Neural progenitor cell (in vitro differentiated cells): Measurements from ENCODE around the gene TBC1D9. TPM values are rescaled to one million over a fixed set of nuclear protein-coding genes. Genes with fewer than 3 reads are reported as not detected.

Source experiments
- DNase-seq: peaks from one replicate; pipeline ENCODE4 v3.0.0-alpha.2; 2016; ENCODE audit warnings: low spot score
- H2AFZ ChIP-seq: fragments of 200-600 bp; sonication (generic); replicated peaks from 2 replicates; pipeline ENCODE4 v1.6.1; 2016; ENCODE audit warnings: antibody characterized with exemption
- H3F3A ChIP-seq: fragments of 200-600 bp; sonication (generic); 2 replicates; pipeline ENCODE4 v1.6.1; 2016; ENCODE audit warnings: antibody characterized with exemption, low read depth
- H3K27ac ChIP-seq: fragments of 200-600 bp; sonication (generic); 2 replicates; pipeline ENCODE4 v1.5.1; 2016; ENCODE audit warnings: mild to moderate bottlenecking
- H3K27me3 ChIP-seq: fragments of 200-600 bp; sonication (generic); 2 replicates; pipeline ENCODE4 v1.6.1; 2016; ENCODE audit warnings: mild to moderate bottlenecking, moderate library complexity
- H3K36me3 ChIP-seq: fragments of 200-600 bp; sonication (generic); 2 replicates; pipeline ENCODE4 v1.5.1; 2016
- H3K4me1 ChIP-seq: fragments of 200-600 bp; sonication (generic); 2 replicates; pipeline ENCODE4 v1.6.1; 2016; ENCODE audit warnings: mixed run types
- H3K4me2 ChIP-seq: fragments of 200-600 bp; sonication (generic); 2 replicates; pipeline ENCODE4 v1.6.1; 2016
- H3K4me3 ChIP-seq: fragments of 200-600 bp; sonication (generic); 2 replicates; pipeline ENCODE4 v1.5.1; 2016
- H3K79me2 ChIP-seq: fragments of 200-600 bp; sonication (generic); 2 replicates; pipeline ENCODE4 v1.6.1; 2016; ENCODE audit warnings: low read depth
- H3K9ac ChIP-seq: fragments of 200-600 bp; sonication (generic); 2 replicates; pipeline ENCODE4 v1.6.1; 2016
- H3K9me3 ChIP-seq: fragments of 200-600 bp; sonication (generic); 2 replicates; pipeline ENCODE4 v1.5.1; 2016; ENCODE audit warnings: low read depth
- H4K20me1 ChIP-seq: fragments of 200-600 bp; sonication (generic); 2 replicates; pipeline ENCODE4 v1.6.1; 2016; ENCODE audit warnings: low read depth
- H3K27ac Mint-ChIP-seq: 3 replicates; pipeline ENCODE4 v1.8.0; 2021; ENCODE audit warnings: mixed read lengths
- H3K27me3 Mint-ChIP-seq: 2 replicates; pipeline ENCODE4 v1.8.0; 2022; ENCODE audit warnings: low read depth, mild to moderate bottlenecking, inconsistent platforms, moderate library complexity, mixed read lengths; ENCODE audit not compliant: insufficient read depth
- H3K36me3 Mint-ChIP-seq: 3 replicates; pipeline ENCODE4 v1.8.0; 2021; ENCODE audit warnings: mixed read lengths
- H3K4me1 Mint-ChIP-seq: 3 replicates; pipeline ENCODE4 v1.8.0; 2021; ENCODE audit warnings: mixed read lengths
- H3K4me3 Mint-ChIP-seq: 3 replicates; pipeline ENCODE4 v1.8.0; 2021; ENCODE audit warnings: mild to moderate bottlenecking, moderate library complexity, mixed read lengths
- H3K9me3 Mint-ChIP-seq: 3 replicates; pipeline ENCODE4 v1.8.0; 2020; ENCODE audit warnings: mixed read lengths
- CTCF ChIP-seq: fragments of 200-600 bp; sonication (generic); IDR thresholded peaks from 2 replicates; pipeline ENCODE4 v1.5.1; 2017; ENCODE audit warnings: antibody characterized with exemption, mild to moderate bottlenecking
- EZH2 ChIP-seq: fragments of 200-600 bp; sonication (generic); IDR thresholded peaks from 2 replicates; pipeline ENCODE4 v1.6.1; 2017; ENCODE audit warnings: antibody characterized with exemption, mild to moderate bottlenecking, moderate library complexity
- EZH2phosphoT487 ChIP-seq: fragments of 200-600 bp; sonication (generic); IDR thresholded peaks from 2 replicates; pipeline ENCODE4 v1.6.1; 2017; ENCODE audit warnings: antibody characterized with exemption
- total RNA-seq: library from RNA; depleted of rRNA; stranded (reverse); fragments of >200 nt; gene quantifications from 2 replicates; pipeline ENCODE4 v1.2.3, GENCODE V29; 2015; ENCODE audit warnings: low replicate concordance

The TBC1D9 gene
- total RNA-seq, 1 donor from 2014 or later, result 11.3 TPM

GRCh38 chr4:140622333-140622958 is 133.7 kb downstream of the TBC1D9 start:
- H3K4me1 Mint-ChIP-seq, result peaks cover 3% of the 10 kb centered on the region
- peaks cover 20% of the 10 kb centered on the region for H3K36me3 Mint-ChIP-seq
- peaks cover 7% of the 10 kb centered on the region for H3K4me1 ChIP-seq
- no peak overlapping the region for H3K9ac ChIP-seq
- H3K27ac ChIP-seq, result no peak overlapping the region
- TF ChIP-seq EZH2phosphoT487, result no peak
- TF ChIP-seq EZH2, result no peak
- no peak for TF ChIP-seq CTCF
- no peaks in the 10 kb centered on the region for H3K36me3 ChIP-seq
- peaks cover 2% of the 10 kb centered on the region for H3K27me3 Mint-ChIP-seq
- no peaks in the 10 kb centered on the region for H3K27me3 ChIP-seq
- H3F3A ChIP-seq, result no peaks in the 10 kb centered on the region
- no peak overlapping the region for H3K4me3 ChIP-seq
- no peaks in the 10 kb centered on the region for H3K9me3 Mint-ChIP-seq
- H3K27ac Mint-ChIP-seq, result peak overlapping the region; percentile 33
- H3K4me2 ChIP-seq, result no peak overlapping the region
- no peak overlapping the region for H3K4me3 Mint-ChIP-seq
- H4K20me1 ChIP-seq, result no peaks in the 10 kb centered on the region
- no peaks in the 10 kb centered on the region for H3K9me3 ChIP-seq
- H2AFZ ChIP-seq, result no peak overlapping the region
- H3K79me2 ChIP-seq, result no peaks in the 10 kb centered on the region
- no peak for DNase-seq

- Mint-ChIP-seq H3K27me3 (peaks cover 2% of the 10 kb centered on the region), H3K36me3 (peaks cover 17% of the 10 kb centered on the region), H3K4me1 (peaks cover 4% of the 10 kb centered on the region), H3K9me3 (no peaks in the 10 kb centered on the region), H3K4me3 (no peak overlapping the region), H3K27ac (no peak overlapping the region)
- Histone ChIP-seq H3K27me3 (no peaks in the 10 kb centered on the region), H3F3A (no peaks in the 10 kb centered on the region), H2AFZ (no peak overlapping the region), H3K4me2 (no peak overlapping the region), H3K36me3 (no peaks in the 10 kb centered on the region), H3K4me1 (peaks cover 10% of the 10 kb centered on the region), H3K27ac (no peak overlapping the region), H3K4me3 (no peak overlapping the region), H3K9ac (no peak overlapping the region), H3K79me2 (no peaks in the 10 kb centered on the region), H3K9me3 (no peaks in the 10 kb centered on the region), H4K20me1 (no peaks in the 10 kb centered on the region)
- DNase-seq, result no peak
- TF ChIP-seq CTCF (no peak), EZH2 (no peak), EZH2phosphoT487 (no peak)
These were observed 135.0 kb downstream of the TBC1D9 start for GRCh38 chr4:140621161-140621560.

GRCh38 chr4:140617499-140618248 is 138.5 kb downstream of the TBC1D9 start:
- Histone ChIP-seq H2AFZ (peak overlapping the region; percentile 40), H3K79me2 (no peaks in the 10 kb centered on the region), H3K4me3 (no peak overlapping the region), H3K9ac (no peak overlapping the region), H3K36me3 (no peaks in the 10 kb centered on the region), H3K9me3 (no peaks in the 10 kb centered on the region), H4K20me1 (no peaks in the 10 kb centered on the region), H3K4me2 (peak overlapping the region; percentile 46), H3K4me1 (peaks cover 10% of the 10 kb centered on the region), H3F3A (no peaks in the 10 kb centered on the region), H3K27ac (no peak overlapping the region), H3K27me3 (no peaks in the 10 kb centered on the region)
- H3K27me3 Mint-ChIP-seq, result peaks cover 2% of the 10 kb centered on the region
- DNase-seq, result peak; percentile 44
- H3K27ac Mint-ChIP-seq, result peak overlapping the region; percentile 22
- TF ChIP-seq EZH2 (no peak), EZH2phosphoT487 (no peak), CTCF (no peak)
- no peak overlapping the region for H3K4me3 Mint-ChIP-seq
- peaks cover 4% of the 10 kb centered on the region for H3K4me1 Mint-ChIP-seq
- peaks cover 2% of the 10 kb centered on the region for H3K36me3 Mint-ChIP-seq
- no peaks in the 10 kb centered on the region for H3K9me3 Mint-ChIP-seq
